Chondrocyte (in vitro differentiated cells): ENCODE data around the gene ATP9A. TPM values are rescaled to one million over a fixed set of nuclear protein-coding genes. Genes with fewer than 3 reads are reported as not detected.
A peak's percentile ranks its signal among the peaks of the same experiment; 100 is the strongest.
"Not testable (repeated sequence)": the region's sequence is repeated elsewhere in the genome, so short reads cannot be mapped to it uniquely, and the experiment has no call there.

ENCODE experiments used
- DNase-seq: peaks from one replicate; pipeline ENCODE4 v3.0.0; 2021; ENCODE audit warnings: mixed read lengths, low spot score
- H3K27ac Mint-ChIP-seq: one replicate; pipeline ENCODE4 v1.8.0; 2021; ENCODE audit warnings: mild to moderate bottlenecking, moderate library complexity, mixed read lengths; ENCODE audit not compliant: unreplicated experiment
- H3K27me3 Mint-ChIP-seq: 2 replicates; pipeline ENCODE4 v1.8.0; 2021; ENCODE audit warnings: low read depth, mixed read lengths
- H3K36me3 Mint-ChIP-seq: 2 replicates; pipeline ENCODE4 v1.8.0; 2021; ENCODE audit warnings: low read depth, mixed read lengths
- H3K4me1 Mint-ChIP-seq: 2 replicates; pipeline ENCODE4 v1.8.0; 2021; ENCODE audit warnings: low read depth, mild to moderate bottlenecking, mixed read lengths
- H3K4me3 Mint-ChIP-seq: one replicate; pipeline ENCODE4 v1.8.0; 2021; ENCODE audit warnings: mild to moderate bottlenecking, moderate library complexity, mixed read lengths; ENCODE audit not compliant: unreplicated experiment
- H3K9me3 Mint-ChIP-seq: 2 replicates; pipeline ENCODE4 v1.8.0; 2021; ENCODE audit warnings: low read depth, mixed read lengths
- CTCF ChIP-seq: fragments of 200-600 bp; sonication (generic); IDR thresholded peaks from 2 replicates; pipeline ENCODE4 v1.5.0; 2021; ENCODE audit warnings: antibody characterized with exemption, mild to moderate bottlenecking, moderate library complexity
- total RNA-seq: library from RNA; stranded (reverse); gene quantifications from 3 replicates; pipeline ENCODE4 v1.2.1, GENCODE V29; 2021

Gene ATP9A
- total RNA-seq, 1 donor from 2014 or later = 43.1 TPM

GRCh38 chr20:51772236-51772635, 4.0 kb upstream of the ATP9A start:
- no peak for DNase-seq
- no peaks in the 10 kb centered on the region for H3K9me3 Mint-ChIP-seq
- H3K36me3 Mint-ChIP-seq = no peaks in the 10 kb centered on the region
- H3K27ac Mint-ChIP-seq = no peak overlapping the region
- peaks cover 12% of the 10 kb centered on the region for H3K4me1 Mint-ChIP-seq
- H3K27me3 Mint-ChIP-seq = no peaks in the 10 kb centered on the region
- TF ChIP-seq CTCF = no peak
- H3K4me3 Mint-ChIP-seq = no peak overlapping the region

GRCh38 chr20:51769976-51770615, 1.9 kb upstream of the ATP9A start:
- TF ChIP-seq CTCF = no peak
- H3K4me3 Mint-ChIP-seq = peak overlapping the region; percentile 28
- H3K27me3 Mint-ChIP-seq = no peaks in the 10 kb centered on the region
- DNase-seq = no peak
- H3K4me1 Mint-ChIP-seq = peaks cover 12% of the 10 kb centered on the region
- no peaks in the 10 kb centered on the region for H3K36me3 Mint-ChIP-seq
- H3K27ac Mint-ChIP-seq = no peak overlapping the region
- H3K9me3 Mint-ChIP-seq = no peaks in the 10 kb centered on the region

GRCh38 chr20:51768759-51769517, 748 bp upstream of the ATP9A start:
- peak; percentile 37 for DNase-seq
- no peak for TF ChIP-seq CTCF
- peaks cover 12% of the 10 kb centered on the region for H3K4me1 Mint-ChIP-seq
- H3K4me3 Mint-ChIP-seq = peak overlapping the region; percentile 88
- no peaks in the 10 kb centered on the region for H3K9me3 Mint-ChIP-seq
- no peaks in the 10 kb centered on the region for H3K36me3 Mint-ChIP-seq
- H3K27ac Mint-ChIP-seq = peak overlapping the region; percentile 89
- H3K27me3 Mint-ChIP-seq = no peaks in the 10 kb centered on the region

- no peaks in the 10 kb centered on the region for H3K27me3 Mint-ChIP-seq
- no peaks in the 10 kb centered on the region for H3K9me3 Mint-ChIP-seq
- peak overlapping the region; percentile 66 for H3K27ac Mint-ChIP-seq
- DNase-seq = peak; percentile 59
- no peaks in the 10 kb centered on the region for H3K36me3 Mint-ChIP-seq
- H3K4me3 Mint-ChIP-seq = peak overlapping the region; percentile 82
- peak; percentile 73 for TF ChIP-seq CTCF
- H3K4me1 Mint-ChIP-seq = peaks cover 12% of the 10 kb centered on the region
These were observed 960 bp downstream of the ATP9A start for GRCh38 chr20:51766994-51767866.

- H3K36me3 Mint-ChIP-seq, H3K27me3 Mint-ChIP-seq, H3K9me3 Mint-ChIP-seq, H3K27ac Mint-ChIP-seq, H3K4me3 Mint-ChIP-seq: not testable (repeated sequence)
- peak; percentile 15 for DNase-seq
- H3K4me1 Mint-ChIP-seq = peaks cover 21% of the 10 kb centered on the region
These were observed 2.8 kb downstream of the ATP9A start for GRCh38 chr20:51765381-51765780.
